ENCODE results near the gene OLFM3. TPM values are rescaled to one million over a fixed set of nuclear protein-coding genes. Genes with fewer than 3 reads are reported as not detected.

The OLFM3 gene
- total RNA-seq: not detected in 3 replicates
- long read RNA-seq: 0 reads

- H3K4me3 Mint-ChIP-seq (ENCODE audit: unreplicated experiment): no peak within 1 kb of the TSS
- peaks cover 29% of the 10 kb centered on the region for H3K27me3 Mint-ChIP-seq (ENCODE audit: low read depth)
- TF ChIP-seq, protein P1, sequence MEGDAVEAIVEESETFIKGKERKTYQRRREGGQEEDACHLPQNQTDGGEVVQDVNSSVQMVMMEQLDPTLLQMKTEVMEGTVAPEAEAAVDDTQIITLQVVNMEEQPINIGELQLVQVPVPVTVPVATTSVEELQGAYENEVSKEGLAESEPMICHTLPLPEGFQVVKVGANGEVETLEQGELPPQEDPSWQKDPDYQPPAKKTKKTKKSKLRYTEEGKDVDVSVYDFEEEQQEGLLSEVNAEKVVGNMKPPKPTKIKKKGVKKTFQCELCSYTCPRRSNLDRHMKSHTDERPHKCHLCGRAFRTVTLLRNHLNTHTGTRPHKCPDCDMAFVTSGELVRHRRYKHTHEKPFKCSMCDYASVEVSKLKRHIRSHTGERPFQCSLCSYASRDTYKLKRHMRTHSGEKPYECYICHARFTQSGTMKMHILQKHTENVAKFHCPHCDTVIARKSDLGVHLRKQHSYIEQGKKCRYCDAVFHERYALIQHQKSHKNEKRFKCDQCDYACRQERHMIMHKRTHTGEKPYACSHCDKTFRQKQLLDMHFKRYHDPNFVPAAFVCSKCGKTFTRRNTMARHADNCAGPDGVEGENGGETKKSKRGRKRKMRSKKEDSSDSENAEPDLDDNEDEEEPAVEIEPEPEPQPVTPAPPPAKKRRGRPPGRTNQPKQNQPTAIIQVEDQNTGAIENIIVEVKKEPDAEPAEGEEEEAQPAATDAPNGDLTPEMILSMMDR (IDR thresholded peaks at IDR 0.05): no peak
- DNase-seq (ENCODE audit: low spot score): no peak
- H3K4me1 Mint-ChIP-seq (ENCODE audit: low read depth): peaks cover 9% of the 10 kb centered on the region
- H3K9me3 Mint-ChIP-seq (ENCODE audit: low read depth): no peaks in the 10 kb centered on the region
- no peak within 1 kb of the TSS for H3K27ac Mint-ChIP-seq (ENCODE audit: unreplicated experiment)
- H3K36me3 Mint-ChIP-seq (ENCODE audit: low read depth): no peaks in the 10 kb centered on the region
Observed at GRCh38 chr1:101996825-101997465, at the start of gene OLFM3. Gene OLFM3 (minus strand): TSS chr1:101996926.

DNA sequence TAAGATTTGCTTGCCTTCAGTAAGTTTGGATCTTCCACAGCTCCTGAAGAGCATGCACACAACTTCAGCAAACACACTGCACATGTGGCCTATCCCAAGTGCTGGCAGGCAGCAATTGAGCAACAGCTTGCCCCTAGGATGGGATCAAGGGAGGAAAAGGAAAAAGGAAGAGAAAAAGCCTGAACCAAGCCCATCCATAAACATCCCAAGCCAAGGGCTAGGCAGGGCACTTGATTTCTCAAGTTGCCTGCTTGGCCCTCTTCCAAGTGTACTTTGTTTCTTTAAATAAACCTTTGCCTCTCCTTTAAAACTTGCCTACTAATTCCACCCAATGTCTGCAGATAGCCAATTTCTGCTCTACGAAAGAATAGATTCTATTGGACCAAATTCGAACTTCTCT lies 49.0 kb upstream of the OLFM3 start:
- DNase-seq (ENCODE audit: low spot score): no peak
- H3K4me3 Mint-ChIP-seq (ENCODE audit: unreplicated experiment): no peak overlapping the region
- TF ChIP-seq, protein P1 (IDR thresholded peaks at IDR 0.05): no peak
- no peaks in the 10 kb centered on the region for H3K9me3 Mint-ChIP-seq (ENCODE audit: low read depth)
- H3K4me1 Mint-ChIP-seq (ENCODE audit: low read depth): no peaks in the 10 kb centered on the region
- H3K27me3 Mint-ChIP-seq (ENCODE audit: low read depth): peaks cover 10% of the 10 kb centered on the region
- H3K36me3 Mint-ChIP-seq (ENCODE audit: low read depth): no peaks in the 10 kb centered on the region
- no peak overlapping the region for H3K27ac Mint-ChIP-seq (ENCODE audit: unreplicated experiment)

GRCh38 chr1:102032534-102032933 lies 35.8 kb upstream of the OLFM3 start:
- Mint-ChIP-seq H3K4me1 (ENCODE audit: low read depth) (no peaks in the 10 kb centered on the region), H3K27ac (ENCODE audit: unreplicated experiment) (no peak overlapping the region), H3K27me3 (ENCODE audit: low read depth) (peaks cover 6% of the 10 kb centered on the region), H3K9me3 (ENCODE audit: low read depth) (no peaks in the 10 kb centered on the region), H3K4me3 (ENCODE audit: unreplicated experiment) (no peak overlapping the region), H3K36me3 (ENCODE audit: low read depth) (no peaks in the 10 kb centered on the region)
- no peak for DNase-seq (ENCODE audit: low spot score)
- TF ChIP-seq, protein P1 (IDR thresholded peaks at IDR 0.05): no peak

DNA sequence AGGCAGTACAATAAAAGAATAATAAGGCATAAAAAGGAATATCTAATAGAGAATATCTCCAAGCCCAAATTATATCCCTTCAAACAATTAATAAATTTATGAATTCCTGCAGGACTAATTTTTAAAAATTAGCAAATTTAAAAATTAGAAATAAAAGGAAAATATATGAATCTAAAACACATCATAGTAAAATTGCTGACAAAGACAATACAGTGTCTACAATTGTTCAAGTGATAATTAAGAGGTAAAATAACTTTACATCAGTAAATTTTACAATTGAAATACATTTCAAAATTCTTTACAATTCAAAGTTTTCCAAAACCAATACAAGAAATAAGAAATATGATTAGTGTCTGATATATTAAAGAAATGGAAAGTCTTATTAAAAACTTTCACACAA lies 22.8 kb upstream of the OLFM3 start:
- Mint-ChIP-seq H3K9me3 (ENCODE audit: low read depth) (peaks cover 17% of the 10 kb centered on the region), H3K36me3 (ENCODE audit: low read depth) (no peaks in the 10 kb centered on the region), H3K4me3 (ENCODE audit: unreplicated experiment) (no peak overlapping the region), H3K27me3 (ENCODE audit: low read depth) (no peaks in the 10 kb centered on the region), H3K4me1 (ENCODE audit: low read depth) (no peaks in the 10 kb centered on the region), H3K27ac (ENCODE audit: unreplicated experiment) (no peak overlapping the region)
- no peak for DNase-seq (ENCODE audit: low spot score)
- TF ChIP-seq, protein P1 (IDR thresholded peaks at IDR 0.05): no peak

DNA sequence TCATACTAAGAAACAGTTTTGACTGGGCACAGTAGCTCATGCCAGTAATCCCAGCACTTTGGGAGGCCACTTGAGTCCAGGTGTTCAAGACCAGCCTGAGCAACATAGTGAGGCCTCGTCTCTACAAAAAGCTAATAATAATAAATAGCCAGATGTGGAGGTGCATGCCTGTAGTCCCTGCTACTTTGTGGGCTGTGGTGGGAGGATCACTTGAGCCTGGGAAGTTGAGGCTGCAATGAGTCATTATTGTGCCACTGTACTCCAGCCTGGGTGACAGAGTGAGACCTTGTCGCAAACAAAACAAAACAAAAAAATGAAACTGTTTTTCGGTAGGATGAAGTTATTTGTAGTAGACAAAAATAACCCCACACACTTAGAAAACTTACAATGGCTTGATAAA lies 19.0 kb upstream of the OLFM3 start:
- no peaks in the 10 kb centered on the region for H3K27me3 Mint-ChIP-seq (ENCODE audit: low read depth)
- no peaks in the 10 kb centered on the region for H3K4me1 Mint-ChIP-seq (ENCODE audit: low read depth)
- H3K9me3 Mint-ChIP-seq (ENCODE audit: low read depth): peaks cover 8% of the 10 kb centered on the region
- H3K27ac Mint-ChIP-seq (ENCODE audit: unreplicated experiment): no peak overlapping the region
- TF ChIP-seq, protein P1 (IDR thresholded peaks at IDR 0.05): no peak
- H3K36me3 Mint-ChIP-seq (ENCODE audit: low read depth): no peaks in the 10 kb centered on the region
- no peak overlapping the region for H3K4me3 Mint-ChIP-seq (ENCODE audit: unreplicated experiment)
- DNase-seq (ENCODE audit: low spot score): no peak

Data from chondrocyte (in vitro differentiated cells).